ENCODE results near the gene SYT14.

GRCh38 chr1:210104103-210104502, 166.1 kb downstream of the SYT14 start:
- TF ChIP-seq CTCF (IDR thresholded peaks at IDR 0.05) (no peak), POLR2A (IDR thresholded peaks at IDR 0.05) (no peak)

Data from tibial nerve (tissue), 3 donors.